ENCODE measurements around the gene TMEM130.

The TMEM130 gene

GRCh38 chr7:98908585-98908984 is 38.8 kb upstream of the TMEM130 start:
- no peak overlapping the region for H3K4me3 ChIP-seq (ENCODE audit: low read length)
- TF ChIP-seq CTCF (conservative IDR thresholded peaks at IDR 0.05; ENCODE audit: low read length), result no peak
- DNase-seq (ENCODE audit: low read depth), result no peak

- DNase-seq (ENCODE audit: low read depth), result no peak
- no peak for TF ChIP-seq CTCF (conservative IDR thresholded peaks at IDR 0.05; ENCODE audit: low read length)
- no peak overlapping the region for H3K4me3 ChIP-seq (ENCODE audit: low read length)
These were observed 37.8 kb upstream of the TMEM130 start for GRCh38 chr7:98907570-98907969.

- no peak for TF ChIP-seq CTCF (conservative IDR thresholded peaks at IDR 0.05; ENCODE audit: low read length)
- no peak for DNase-seq (ENCODE audit: low read depth)
- H3K4me3 ChIP-seq (ENCODE audit: low read length), result no peak overlapping the region
These were observed 33.4 kb upstream of the TMEM130 start for GRCh38 chr7:98903246-98903645.

GRCh38 chr7:98902523-98902922 is 32.7 kb upstream of the TMEM130 start:
- no peak overlapping the region for H3K4me3 ChIP-seq (ENCODE audit: low read length)
- DNase-seq (ENCODE audit: low read depth), result no peak
- TF ChIP-seq CTCF (conservative IDR thresholded peaks at IDR 0.05; ENCODE audit: low read length), result no peak

GRCh38 chr7:98900815-98901214 is 31.0 kb upstream of the TMEM130 start:
- TF ChIP-seq CTCF (conservative IDR thresholded peaks at IDR 0.05; ENCODE audit: low read length), result no peak
- no peak for DNase-seq (ENCODE audit: low read depth)
- H3K4me3 ChIP-seq (ENCODE audit: low read length), result no peak overlapping the region

GRCh38 chr7:98899816-98900215 is 30.0 kb upstream of the TMEM130 start:
- DNase-seq (ENCODE audit: low read depth), result no peak
- TF ChIP-seq CTCF (conservative IDR thresholded peaks at IDR 0.05; ENCODE audit: low read length), result no peak
- no peak overlapping the region for H3K4me3 ChIP-seq (ENCODE audit: low read length)

GRCh38 chr7:98892609-98893008 is 22.8 kb upstream of the TMEM130 start:
- H3K4me3 ChIP-seq (ENCODE audit: low read length), result no peak overlapping the region
- TF ChIP-seq CTCF (conservative IDR thresholded peaks at IDR 0.05; ENCODE audit: low read length), result no peak
- DNase-seq (ENCODE audit: low read depth), result no peak

Data from AG10803 (cell line).